HG02970 (cell line): ENCODE results near the gene PDIK1L.

ENCODE experiments used
- ATAC-seq: cut with Tn5 transposase; IDR thresholded peaks from one replicate; pipeline ENCODE4 v1.9.1; 2021; ENCODE audit warnings: mild to moderate bottlenecking, moderate library complexity, moderate number of reproducible peaks; ENCODE audit not compliant: unreplicated experiment, low FRiP score

The PDIK1L gene

DNA sequence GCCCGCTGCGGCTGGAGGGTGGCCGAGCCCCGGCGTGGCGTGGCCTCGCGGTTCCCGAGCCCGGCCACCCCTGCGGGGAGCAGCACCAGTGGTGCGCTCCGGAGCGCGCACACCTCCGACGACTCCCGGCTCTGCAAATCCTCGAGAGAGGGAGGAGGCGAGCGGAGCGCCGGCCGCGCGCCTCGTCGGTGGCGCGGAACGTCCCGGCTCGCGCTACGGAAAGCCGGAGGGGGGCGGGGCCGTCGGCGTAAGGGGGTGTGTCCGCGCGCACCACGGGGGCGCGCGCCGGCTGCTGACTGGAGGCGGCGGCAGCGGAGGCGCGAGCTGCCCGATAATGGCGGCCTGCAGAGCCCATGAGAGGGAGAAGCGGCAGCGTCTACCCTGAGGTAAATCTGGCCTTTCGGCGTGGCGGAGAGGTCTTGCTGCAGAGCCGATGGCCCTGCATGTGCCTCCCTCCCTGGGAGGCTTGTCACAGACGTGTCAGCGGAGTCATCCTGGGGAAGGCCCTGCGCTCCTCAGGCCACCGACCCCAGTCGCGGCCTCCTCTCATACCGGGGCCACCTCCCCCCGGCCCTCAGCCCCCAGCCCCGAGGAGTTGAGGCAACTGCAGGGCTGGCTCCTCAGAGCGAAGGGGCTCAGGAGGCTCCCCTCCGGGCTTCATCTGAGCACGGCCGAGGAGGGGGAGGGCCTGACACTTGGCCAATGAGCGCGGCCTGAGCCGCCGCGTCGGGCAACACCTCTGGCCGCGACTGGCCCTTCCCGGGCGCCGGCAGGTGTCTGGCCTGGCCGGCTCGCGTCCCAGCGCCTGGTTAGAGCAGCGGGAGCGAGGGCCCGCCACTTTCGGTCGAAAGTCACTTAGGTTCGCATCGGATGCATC lies at the start of gene PDIK1L:
Gene PDIK1L, plus strand, starts transcription at position 295 of the 877 bp plus-strand sequence. CDS start 2,485 bp downstream, outside the sequence.
- peak; percentile 76 for ATAC-seq

DNA sequence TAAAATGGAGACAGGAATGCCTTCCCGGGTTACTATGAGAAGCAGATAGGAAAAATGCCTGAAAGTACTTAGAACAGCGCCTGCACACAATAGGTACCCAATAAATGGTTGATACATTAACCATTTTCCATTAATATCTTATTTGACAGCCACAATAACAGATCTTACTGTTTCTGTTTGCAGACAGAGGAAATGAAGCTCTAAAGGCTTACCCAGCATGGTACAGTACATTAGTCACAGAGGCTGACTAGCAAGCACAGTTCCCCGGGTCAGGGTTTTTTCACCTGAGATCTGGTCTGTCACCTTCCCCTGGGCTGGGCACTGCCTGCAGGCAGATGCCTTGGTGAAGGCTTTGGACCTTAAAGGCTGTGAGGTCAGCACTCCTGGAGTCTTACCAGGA lies 47.1 kb upstream of the PDIK1L start:
- ATAC-seq = no peak

DNA sequence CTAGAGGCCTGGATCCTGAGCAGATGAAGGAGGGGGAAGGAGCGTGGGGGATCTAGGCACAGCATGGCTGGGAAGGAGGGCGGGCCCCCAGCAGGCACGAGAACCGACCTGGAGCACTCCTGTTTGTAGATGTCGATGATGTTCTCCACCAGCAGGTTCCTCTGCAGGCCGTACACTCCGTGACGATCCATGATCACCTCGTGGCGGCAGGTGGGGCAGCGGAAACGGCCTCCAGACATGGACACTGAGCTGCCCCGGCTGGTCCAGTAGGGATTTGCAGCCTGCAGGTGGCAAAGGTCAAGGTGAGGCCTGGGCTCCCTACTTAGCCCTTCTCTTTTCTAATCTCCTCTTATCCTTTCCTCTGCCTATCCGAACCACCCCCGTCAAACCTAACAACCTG lies 45.5 kb upstream of the PDIK1L start:
- ATAC-seq = no peak

DNA sequence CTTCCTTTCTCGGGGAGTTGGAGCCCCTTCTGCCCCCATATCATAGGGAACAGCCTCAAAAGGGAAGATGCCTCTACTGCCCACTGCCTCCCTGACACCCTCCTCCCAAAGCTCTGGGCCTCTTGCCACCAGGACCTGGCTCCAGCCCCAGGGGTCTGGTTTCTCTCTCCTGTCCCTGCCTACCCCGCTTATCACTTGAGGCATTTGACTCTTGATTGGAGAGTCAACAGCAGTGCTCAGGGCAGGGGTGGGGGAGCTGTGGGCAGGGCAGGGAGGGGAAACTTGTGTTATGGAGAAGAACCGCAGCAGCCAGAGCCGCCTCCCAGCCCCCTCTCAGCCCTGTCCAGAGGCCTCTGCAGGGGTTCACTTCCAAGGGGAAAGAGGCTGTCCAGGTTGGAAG lies 44.8 kb upstream of the PDIK1L start:
- no peak for ATAC-seq

DNA sequence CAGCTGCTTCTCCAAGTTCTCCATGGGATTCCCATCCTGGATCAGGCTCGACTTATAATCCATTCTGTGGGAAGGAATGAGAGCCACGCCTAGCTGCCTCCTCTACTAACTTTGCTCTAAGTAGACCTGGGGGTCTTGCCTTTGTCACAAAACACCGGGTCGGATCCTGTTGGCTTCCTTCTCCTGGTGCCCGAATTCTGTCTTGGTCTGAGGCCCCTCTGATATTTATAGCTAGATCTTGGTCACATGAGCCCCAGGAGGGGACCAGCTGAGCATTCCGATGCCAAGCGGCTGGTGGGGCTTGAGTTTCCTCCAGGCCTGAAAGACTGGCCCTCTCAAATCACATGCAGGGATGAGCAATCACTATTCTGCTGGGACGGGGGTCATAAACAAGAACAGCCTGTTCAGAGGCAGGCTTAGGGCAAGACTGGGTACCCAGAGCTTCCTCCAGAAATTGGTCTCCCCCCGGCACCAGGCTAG lies 44.2 kb upstream of the PDIK1L start, which contains the start of gene TRIM63:
Gene TRIM63, minus strand, starts transcription at position 199 of the 480 bp plus-strand sequence. Its CDS starts 136 bp downstream, at position 63.
- no peak for ATAC-seq

DNA sequence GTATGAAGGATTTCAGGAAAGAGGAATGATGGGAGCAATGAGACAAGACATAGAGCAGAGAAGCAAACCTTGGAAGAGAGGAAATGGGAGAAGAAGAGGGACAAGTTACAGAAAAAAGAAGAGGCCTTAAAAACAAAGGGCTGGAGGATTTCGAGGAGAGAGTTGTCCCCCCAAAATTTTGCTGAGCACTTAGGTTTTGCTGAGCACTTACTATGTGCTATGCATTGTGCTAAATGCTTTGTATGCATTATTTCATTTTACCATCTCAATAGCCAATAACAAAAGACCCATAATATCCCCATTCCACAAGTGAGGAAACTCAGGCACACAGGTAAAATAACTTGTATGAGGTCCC lies 41.7 kb upstream of the PDIK1L start:
- ATAC-seq = no peak

GRCh38 chr1:26070296-26070962 lies 41.2 kb upstream of the PDIK1L start:
- ATAC-seq = no peak

DNA sequence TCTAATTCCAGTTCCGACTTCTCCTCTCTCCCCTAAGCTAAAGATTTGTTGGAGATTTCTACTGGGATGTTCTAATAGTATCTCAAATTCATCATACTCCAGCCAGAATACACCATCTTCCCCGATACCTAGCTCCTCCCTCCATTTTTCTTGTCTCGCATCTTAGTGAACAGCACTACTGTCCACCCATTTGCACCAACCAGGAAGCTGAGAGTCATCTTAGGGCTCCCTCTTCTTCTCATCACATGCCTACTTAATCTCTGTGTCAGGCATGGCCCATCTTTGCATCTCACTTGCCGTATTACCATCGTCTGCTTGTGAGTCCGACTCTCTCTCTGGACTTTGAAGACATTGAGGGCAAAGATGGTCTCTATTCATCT lies 40.7 kb upstream of the PDIK1L start:
- ATAC-seq = no peak

DNA sequence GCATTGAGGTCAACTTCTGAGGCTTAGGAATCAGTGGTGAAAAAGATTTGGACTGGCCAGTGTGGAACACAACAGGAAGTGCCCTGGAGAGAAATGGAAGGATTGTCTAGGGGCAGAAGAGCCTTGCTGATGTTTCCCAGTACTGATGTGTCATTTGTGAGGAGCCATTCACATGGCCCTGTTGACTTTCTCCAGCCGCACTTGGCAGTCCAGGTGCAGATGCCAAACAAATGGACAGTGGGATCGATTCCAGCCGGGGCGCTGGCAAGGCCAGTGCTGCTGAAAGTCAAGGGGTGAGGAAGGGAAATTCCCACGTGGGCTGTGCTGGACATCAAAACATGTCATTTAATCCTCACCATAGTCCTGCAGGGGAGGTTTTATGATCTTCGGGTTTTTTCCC lies 39.3 kb upstream of the PDIK1L start:
- no peak for ATAC-seq

DNA sequence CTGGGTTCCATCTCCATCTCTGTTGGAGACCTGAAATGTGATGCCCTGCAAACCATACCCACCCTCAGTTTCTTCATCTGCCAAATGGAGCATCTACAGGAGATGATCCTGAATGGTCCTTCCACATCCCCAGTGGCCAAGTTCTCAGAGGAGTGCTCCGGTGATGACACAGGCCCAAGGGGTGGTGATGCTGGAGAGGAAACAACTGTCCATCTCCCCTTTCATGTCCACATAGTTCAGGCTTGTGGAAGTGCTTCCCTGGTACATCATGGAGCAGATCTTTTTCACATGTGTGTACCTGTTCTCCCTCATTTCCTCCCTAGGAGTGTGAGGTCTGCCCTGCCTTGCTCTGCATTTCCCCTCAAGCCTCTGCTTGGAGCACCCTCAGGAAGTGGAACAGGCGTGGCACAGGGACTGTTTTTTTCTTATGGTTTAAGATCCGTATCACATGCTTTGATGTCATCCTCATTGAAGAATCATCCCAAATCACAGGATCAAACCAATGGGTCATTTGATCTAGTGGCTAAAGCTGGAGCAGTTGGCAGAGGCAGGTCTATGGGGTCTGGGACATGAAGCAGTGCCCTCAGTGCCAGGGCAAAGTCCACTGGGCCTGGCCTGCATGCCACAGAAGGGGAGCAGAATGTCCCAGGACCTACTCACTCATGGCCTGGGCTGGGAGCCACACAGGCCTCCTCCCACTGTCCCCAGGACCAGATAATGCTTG lies 36.0 kb upstream of the PDIK1L start:
- ATAC-seq = no peak

- no peak for ATAC-seq
Measured at GRCh38 chr1:26077524-26077923, 34.1 kb upstream of the PDIK1L start.

- ATAC-seq = no peak
Measured at GRCh38 chr1:26078286-26079177, 33.1 kb upstream of the PDIK1L start.

DNA sequence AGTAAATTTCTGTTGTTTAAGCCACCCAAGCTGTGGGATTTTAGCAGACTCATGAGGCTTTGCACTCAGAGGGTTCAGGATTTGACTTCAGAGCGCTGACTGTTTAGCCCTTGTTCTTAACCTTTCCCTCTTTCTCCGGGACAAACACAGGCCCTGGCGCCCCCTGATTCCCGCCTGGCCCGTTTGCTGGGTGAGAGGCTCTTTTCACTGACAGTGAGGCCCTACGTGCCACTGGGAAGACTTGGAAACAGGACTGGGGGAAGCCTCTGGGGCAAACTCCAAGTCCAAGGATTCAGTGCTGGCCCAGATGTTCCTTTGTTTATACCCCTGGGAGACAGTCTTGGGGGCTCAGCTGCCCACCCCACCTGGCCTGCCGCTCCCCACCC lies 32.5 kb upstream of the PDIK1L start:
- no peak for ATAC-seq

DNA sequence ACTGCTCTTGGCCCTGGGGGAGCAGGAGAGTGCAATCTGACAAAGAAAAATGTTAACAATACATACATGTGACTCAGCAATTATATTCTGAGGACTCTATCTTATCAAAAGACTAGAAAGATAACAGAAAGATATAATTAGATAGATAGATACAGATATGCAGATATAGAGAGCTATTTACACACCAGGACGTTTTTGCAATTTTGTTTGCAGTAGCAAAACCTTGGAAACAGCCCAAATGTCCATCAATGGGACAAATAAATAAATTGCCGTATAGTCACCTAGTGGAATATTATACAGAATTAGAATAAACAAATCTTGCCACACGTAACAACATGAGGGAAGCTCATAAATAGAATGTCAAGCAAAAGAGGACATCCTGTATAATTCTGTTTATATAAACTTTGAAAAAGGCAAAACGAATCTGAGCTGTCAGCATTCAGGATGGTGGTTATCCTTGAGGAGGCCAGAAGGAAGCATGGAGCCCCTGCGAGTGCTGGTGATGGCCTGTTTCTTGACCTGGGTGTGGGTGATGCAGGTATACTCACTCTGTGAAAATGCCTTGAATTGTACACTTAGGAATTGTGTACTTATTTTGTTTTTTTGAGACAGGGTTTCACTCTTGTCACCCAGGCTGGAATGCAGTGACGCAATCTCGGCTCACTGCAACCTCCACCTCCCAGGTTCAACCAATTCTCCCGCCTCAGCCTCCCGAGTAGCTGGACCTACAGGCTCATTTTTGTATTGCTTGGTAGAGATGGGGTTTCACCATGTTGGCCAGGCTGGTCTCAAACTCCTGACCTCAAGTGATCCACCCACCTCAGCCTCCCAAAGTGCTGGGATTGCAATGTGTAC lies 31.4 kb upstream of the PDIK1L start:
- no peak for ATAC-seq

DNA sequence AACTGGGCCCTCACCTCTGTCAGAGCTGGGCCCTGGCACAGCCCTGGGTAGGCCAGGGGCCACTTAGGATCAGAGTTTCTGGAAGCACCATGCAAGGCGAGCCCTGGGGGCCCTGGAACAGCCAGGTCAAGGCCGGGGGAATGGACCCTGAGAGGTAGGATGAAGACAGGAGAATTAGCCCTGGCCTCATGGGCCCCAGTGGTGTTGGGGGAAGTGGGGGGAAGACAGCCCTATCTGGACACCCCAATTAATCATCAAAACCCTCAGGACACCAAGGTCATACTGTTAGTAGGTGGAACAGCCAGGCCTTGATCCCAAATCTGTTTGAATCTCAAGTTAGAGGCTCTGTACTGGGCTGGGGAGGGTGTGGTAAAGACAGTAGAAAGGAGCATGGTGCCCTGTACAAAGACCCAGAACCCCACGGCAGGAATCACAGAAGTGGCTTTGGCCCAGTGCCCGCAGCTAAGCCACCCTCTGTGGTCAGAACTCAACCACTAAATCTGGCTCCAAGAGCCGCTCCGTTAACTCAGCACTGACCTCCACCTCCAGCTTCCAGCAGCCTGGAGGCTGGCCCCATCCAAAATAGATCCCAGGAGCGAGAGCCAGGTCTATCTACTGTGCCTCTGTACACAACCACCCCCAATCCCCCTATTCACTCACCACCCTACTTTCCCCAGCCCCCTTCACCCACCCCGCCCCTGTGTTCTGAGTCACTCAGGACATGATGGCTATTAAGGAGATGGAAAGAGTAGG lies 30.2 kb upstream of the PDIK1L start:
- no peak for ATAC-seq

- ATAC-seq = no peak
Measured at GRCh38 chr1:26082020-26082350, 29.6 kb upstream of the PDIK1L start.

DNA sequence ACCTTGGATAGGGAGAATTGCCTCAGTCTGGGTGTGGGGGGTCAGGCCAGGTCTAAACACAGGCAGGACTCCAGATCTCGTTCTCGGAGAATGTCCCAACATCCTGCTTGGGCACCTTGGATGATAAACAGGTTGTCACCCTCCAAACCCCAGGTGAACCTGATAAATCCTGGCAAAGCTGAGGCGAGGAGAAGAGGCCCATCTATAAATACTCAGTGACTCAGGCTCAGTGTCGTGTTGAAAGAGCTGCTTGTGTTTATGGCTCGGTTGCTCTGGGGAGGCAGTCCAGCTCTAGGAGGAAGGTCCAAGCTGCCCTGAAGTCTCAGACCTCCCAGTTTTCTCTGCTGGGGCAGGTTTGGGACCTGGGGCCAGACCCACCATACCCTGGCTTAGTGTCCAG lies 28.4 kb upstream of the PDIK1L start:
- no peak for ATAC-seq

- no peak for ATAC-seq
Measured at GRCh38 chr1:26084091-26084561, 27.5 kb upstream of the PDIK1L start.
